GM23338 (cell line): ENCODE data around the gene LAGE3.

Experiments used
- CREB1 ChIP-seq: fragments of 250-450 bp; sonication (Bioruptor Pico); IDR thresholded peaks from 2 replicates; pipeline ENCODE4 v1.5.0; 2020; ENCODE audit warnings: low read depth, mild to moderate bottlenecking, moderate library complexity
- CTCF ChIP-seq, 2 experiments: fragments of 200-600 bp in 1 of 2; sonication (generic) in 1 of 2; conservative IDR thresholded peaks; 2 replicates each; pipeline versions ENCODE4 v1.5.1 to v1.6.1; 2016 to 2017; ENCODE audit warnings: antibody characterized with exemption in 2 of 2, low read depth in 2 of 2, mild to moderate bottlenecking in 2 of 2, moderate library complexity in 1 of 2
- ETS1 ChIP-seq: IDR thresholded peaks from 2 replicates; pipeline ENCODE4 v1.6.1; 2016; ENCODE audit warnings: antibody characterized with exemption
- EZH2 ChIP-seq: fragments of 200-600 bp; sonication (generic); IDR thresholded peaks from one replicate; pipeline ENCODE4 v1.8.0; 2017; ENCODE audit warnings: antibody characterized with exemption, mild to moderate bottlenecking, low read depth; ENCODE audit not compliant: unreplicated experiment
- EZH2phosphoT487 ChIP-seq: fragments of 200-600 bp; sonication (generic); IDR thresholded peaks from one replicate; pipeline ENCODE4 v1.8.1; 2018; ENCODE audit warnings: antibody characterized with exemption; ENCODE audit not compliant: unreplicated experiment
- JUNB ChIP-seq: IDR thresholded peaks from one replicate; pipeline ENCODE4 v1.6.1; 2016; ENCODE audit warnings: antibody characterized with exemption; ENCODE audit not compliant: unreplicated experiment
- NANOG ChIP-seq: IDR thresholded peaks from 2 replicates; pipeline ENCODE4 v1.6.1; 2016; ENCODE audit warnings: antibody characterized with exemption, borderline replicate concordance
- POLR2AphosphoS5 ChIP-seq: IDR thresholded peaks from 2 replicates; pipeline ENCODE4 v1.6.1; 2016; ENCODE audit warnings: antibody characterized with exemption, low read depth
- REST ChIP-seq: IDR thresholded peaks from one replicate; pipeline ENCODE4 v1.6.1; 2018; ENCODE audit warnings: antibody characterized with exemption; ENCODE audit not compliant: unreplicated experiment
- STAT1 ChIP-seq: IDR thresholded peaks from one replicate; pipeline ENCODE4 v1.6.1; 2016; ENCODE audit warnings: antibody characterized with exemption; ENCODE audit not compliant: unreplicated experiment
- ZNF331 ChIP-seq: fragments of 250-450 bp; sonication (Bioruptor Pico); IDR thresholded peaks from 2 replicates; pipeline ENCODE4 v1.5.0; 2020; ENCODE audit warnings: low read depth, mild to moderate bottlenecking, moderate library complexity
- ZNF462 ChIP-seq: fragments of 250-450 bp; sonication (Bioruptor Pico); IDR thresholded peaks from 2 replicates; pipeline ENCODE4 v1.5.0; 2020; ENCODE audit warnings: mild to moderate bottlenecking, moderate library complexity

GRCh38 chrX:154488336-154489075 lies 9.4 kb upstream of the LAGE3 start:
- no peak for TF ChIP-seq CTCF (conservative IDR thresholded peaks at IDR 0.05; ENCODE audit: low read depth in 2 of 2)
- no peak for TF ChIP-seq REST
- TF ChIP-seq ETS1 = no peak
- no peak for TF ChIP-seq EZH2phosphoT487
- TF ChIP-seq JUNB = no peak
- TF ChIP-seq POLR2AphosphoS5 = no peak
- no peak for TF ChIP-seq EZH2
- TF ChIP-seq CREB1 (CRISPR knock-in tag) = no peak
- no peak for TF ChIP-seq ZNF331 (CRISPR knock-in tag)
- TF ChIP-seq NANOG = no peak
- no peak for TF ChIP-seq STAT1
- TF ChIP-seq ZNF462 (CRISPR knock-in tag) = no peak
